B cell (primary cell): ENCODE data around the gene GARRE1.

ENCODE experiments used
- CTCF ChIP-seq: fragments of 200-600 bp; IDR thresholded peaks from one replicate; pipeline ENCODE4 v1.8.0; 2022; ENCODE audit warnings: antibody characterized with exemption, mild to moderate bottlenecking
- EZH2 ChIP-seq: IDR thresholded peaks from 2 replicates; pipeline ENCODE4 v1.6.1; 2012; ENCODE audit warnings: borderline replicate concordance, low read depth, mild to moderate bottlenecking, moderate library complexity, low read length; ENCODE audit not compliant: insufficient read depth, poor library complexity, severe bottlenecking

GRCh38 chr19:34218818-34219164, 35.6 kb upstream of the GARRE1 start:
- no peak for TF ChIP-seq CTCF
- no peak for TF ChIP-seq EZH2
